MG63 (cell line): ENCODE data around the gene VPS25. TPM values are rescaled to one million over a fixed set of nuclear protein-coding genes. Genes with fewer than 3 reads are reported as not detected.

ENCODE experiments used
- DNase-seq: peaks from one replicate; pipeline ENCODE4 v3.0.0-alpha.2; 2020
- H3K27me3 ChIP-seq: fragments of 250-450 bp; sonication (Bioruptor Pico); 2 replicates; pipeline ENCODE4 v1.5.1; 2020; ENCODE audit warnings: mild to moderate bottlenecking, moderate library complexity
- H3K36me3 ChIP-seq: fragments of 250-450 bp; sonication (Bioruptor Pico); 2 replicates; pipeline ENCODE4 v1.5.1; 2020; ENCODE audit warnings: mild to moderate bottlenecking, moderate library complexity
- H3K4me3 ChIP-seq: fragments of 250-450 bp; sonication (Bioruptor Pico); 2 replicates; pipeline ENCODE4 v1.5.1; 2020; ENCODE audit warnings: mild to moderate bottlenecking, moderate library complexity
- H3K9me3 ChIP-seq: fragments of 250-450 bp; sonication (Bioruptor Pico); 2 replicates; pipeline ENCODE4 v1.5.1; 2020; ENCODE audit warnings: mild to moderate bottlenecking, moderate library complexity
- total RNA-seq: library from RNA; depleted of rRNA; stranded (reverse); fragments of >200 nt; shearing (Covaris generic); gene quantifications from 2 replicates; pipeline ENCODE4 v1.2.3, GENCODE V29; 2014; ENCODE audit warnings: low replicate concordance; rRNA removed

VPS25 gene
- total RNA-seq, 1 experiment from 2014 or later = 99.1 TPM

DNA sequence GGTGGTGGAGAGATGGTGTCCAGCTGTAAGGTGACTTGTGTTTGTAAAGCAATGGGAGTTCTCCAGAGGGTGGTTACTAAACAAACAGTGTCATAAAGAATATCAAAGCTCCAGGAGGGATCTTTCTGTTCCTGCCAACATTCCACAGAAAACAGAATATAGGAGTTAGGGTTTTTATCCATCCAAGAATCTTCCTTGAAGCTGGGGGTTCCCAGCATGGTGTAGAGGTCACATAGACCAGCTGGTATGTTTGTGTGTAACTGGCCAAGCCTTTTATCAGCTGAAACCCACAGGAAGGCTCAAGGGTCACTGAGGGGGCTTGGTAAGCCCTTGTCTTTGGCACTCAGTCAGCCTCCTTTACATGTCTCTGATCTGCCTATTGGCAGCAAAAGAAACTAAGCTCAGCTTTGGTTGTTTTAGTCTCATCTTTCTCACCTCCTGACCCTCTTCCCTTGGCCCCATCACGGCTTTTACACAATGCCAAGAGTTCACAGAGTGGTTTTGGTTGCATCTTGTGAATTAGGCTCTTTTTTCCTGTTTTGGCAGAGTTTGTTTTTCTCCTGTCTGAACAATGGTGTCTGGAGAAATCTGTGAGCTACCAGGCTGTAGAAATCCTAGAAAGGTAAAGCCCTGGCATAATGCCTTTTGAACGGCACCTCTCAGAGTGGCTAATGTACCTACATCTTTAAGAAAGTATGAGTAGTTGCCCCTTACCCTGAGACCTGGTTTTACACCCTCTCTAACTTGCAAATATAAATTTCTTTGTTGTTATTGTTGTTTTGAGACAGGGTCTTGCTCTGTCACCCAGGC is 30.0 kb downstream of the VPS25 start:
- H3K9me3 ChIP-seq = no peaks in the 10 kb centered on the region
- H3K36me3 ChIP-seq = no peaks in the 10 kb centered on the region; the same call in 1 of the 2 replicates
- DNase-seq = peak; percentile 78
- 0 out of 2 replicates have a peak, but pooled peaks cover 3% of the 10 kb centered on the region for H3K27me3 ChIP-seq
- no peak overlapping the region for H3K4me3 ChIP-seq

DNA sequence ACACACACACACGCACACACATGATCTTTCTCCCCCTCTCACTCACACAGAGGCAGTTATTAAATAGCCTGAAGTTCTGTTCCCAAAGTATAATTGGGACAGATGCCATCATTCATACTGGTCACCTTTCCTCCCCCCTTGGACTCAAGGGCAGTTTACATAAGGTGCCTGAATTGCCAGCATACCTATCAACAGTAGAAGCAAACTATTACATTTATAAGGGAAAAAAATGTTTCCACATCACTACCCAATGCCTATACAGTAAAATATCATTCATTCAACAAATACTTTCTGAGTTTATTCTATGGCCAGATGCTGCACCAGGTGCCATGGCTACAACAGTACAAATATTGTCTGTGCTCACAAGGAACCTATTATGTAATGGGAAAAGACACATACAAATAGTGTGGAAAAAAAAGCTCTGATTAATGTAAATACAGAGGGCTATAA is 31.7 kb downstream of the VPS25 start:
- DNase-seq = no peak
- Histone ChIP-seq H3K36me3 (0 out of 2 replicates have a peak, but pooled peaks cover 6% of the 10 kb centered on the region), H3K4me3 (no peak overlapping the region), H3K27me3 (0 out of 2 replicates have a peak, but pooled peaks cover 3% of the 10 kb centered on the region), H3K9me3 (no peaks in the 10 kb centered on the region)

DNA sequence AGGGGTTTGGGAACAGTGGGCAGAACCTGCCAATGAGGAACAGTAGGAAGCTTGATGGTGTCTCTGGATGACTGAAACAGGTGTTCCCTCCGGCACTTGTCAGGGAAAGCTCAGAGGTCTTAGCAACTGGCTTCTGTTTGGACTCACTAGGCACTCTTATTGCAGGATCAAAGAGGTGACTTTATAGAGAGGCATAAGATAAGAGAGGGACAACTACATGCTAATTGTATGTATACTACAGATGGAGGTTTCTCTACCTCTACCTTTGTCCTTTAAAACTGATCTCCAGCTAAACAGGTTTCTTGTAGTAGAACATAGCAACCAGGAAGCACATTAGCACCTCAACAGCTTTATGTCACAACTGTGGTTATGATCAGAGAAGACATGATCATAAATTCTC is 33.0 kb downstream of the VPS25 start:
- Histone ChIP-seq H3K4me3 (no peak overlapping the region), H3K36me3 (peaks cover 10% of the 10 kb centered on the region), H3K9me3 (no peaks in the 10 kb centered on the region), H3K27me3 (0 out of 2 replicates have a peak, but pooled peaks cover 3% of the 10 kb centered on the region)
- DNase-seq = no peak

DNA sequence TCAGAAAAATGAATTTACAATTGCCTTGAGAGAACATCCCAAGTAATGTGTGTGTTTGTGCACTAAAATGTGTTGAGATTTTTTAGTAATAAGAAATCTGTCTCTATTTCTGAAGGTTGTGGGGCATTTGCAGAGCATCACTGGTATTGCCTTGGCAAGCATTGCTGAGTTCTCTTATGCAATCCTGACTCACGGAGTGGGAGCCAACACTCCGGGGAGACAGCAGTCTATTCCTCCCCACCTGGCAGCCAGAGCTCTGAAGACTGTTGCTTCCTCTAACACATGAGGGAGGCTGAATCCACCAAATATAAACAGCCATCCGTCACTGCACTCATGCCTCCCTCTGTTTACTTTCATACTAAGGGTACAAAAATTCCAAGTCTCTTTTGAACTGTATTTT is 36.0 kb downstream of the VPS25 start:
- Histone ChIP-seq H3K4me3 (no peak overlapping the region), H3K27me3 (no peaks in the 10 kb centered on the region), H3K36me3 (peaks cover 28% of the 10 kb centered on the region), H3K9me3 (no peaks in the 10 kb centered on the region)
- DNase-seq = peak; percentile 95

DNA sequence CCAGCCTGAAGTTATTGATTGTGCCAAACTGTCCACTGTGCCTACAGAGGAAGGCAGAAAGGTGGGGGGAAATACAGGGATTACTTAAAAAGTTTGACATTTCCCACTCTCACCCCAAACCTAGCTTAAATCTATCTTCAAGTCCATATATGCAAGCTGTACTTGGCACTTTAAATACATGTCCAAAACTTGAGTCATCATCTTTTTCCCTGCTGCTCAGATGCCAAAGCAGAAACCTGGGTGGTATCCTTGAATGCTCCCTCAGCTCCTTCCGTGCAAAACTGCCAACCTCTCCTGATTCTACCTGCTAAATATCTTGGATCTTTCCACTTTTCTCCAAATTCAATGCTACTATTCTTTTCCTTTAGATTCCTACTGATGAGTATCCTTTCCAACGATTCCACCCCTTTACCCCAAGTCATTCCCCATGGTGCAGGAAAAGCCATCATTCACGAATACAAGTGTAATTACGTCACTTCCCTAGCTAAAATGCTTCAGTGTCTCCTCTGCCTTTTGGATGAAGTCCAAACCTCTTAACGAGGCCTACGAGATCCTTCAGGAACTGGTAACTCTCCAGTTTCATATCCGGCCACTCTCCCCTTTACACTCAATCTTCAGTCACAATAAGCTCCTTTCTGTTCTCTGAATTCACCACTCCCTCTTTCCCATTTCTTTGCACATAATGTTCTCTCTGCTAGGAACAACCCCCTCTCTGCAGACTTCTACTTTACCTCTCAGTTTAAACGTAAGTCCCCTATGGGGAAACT is 41.6 kb downstream of the VPS25 start:
- no peaks in the 10 kb centered on the region for H3K27me3 ChIP-seq
- no peaks in the 10 kb centered on the region for H3K9me3 ChIP-seq
- DNase-seq = peak; percentile 4
- H3K36me3 ChIP-seq = peaks cover 72% of the 10 kb centered on the region
- no peak overlapping the region for H3K4me3 ChIP-seq

DNA sequence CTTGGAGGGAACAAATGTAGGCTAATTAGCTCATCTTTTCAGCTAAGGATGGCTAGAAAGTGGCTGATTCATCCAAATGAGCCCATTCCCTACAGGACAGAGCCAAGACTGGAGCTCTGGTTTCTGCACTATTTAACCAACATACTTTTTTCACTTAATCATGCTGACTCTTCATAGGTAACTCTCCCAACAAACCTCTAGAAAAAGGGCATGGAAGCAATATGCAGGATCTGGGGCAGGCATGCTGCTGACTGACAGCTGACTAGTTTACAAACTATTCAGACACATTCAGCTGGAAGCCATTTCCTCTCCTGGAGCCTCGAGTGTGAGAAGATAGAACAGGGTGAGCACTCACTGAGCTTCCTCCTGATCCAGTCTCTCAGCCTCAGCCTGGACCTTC is 44.6 kb downstream of the VPS25 start:
- no peak for DNase-seq
- H3K36me3 ChIP-seq = peaks cover 87% of the 10 kb centered on the region

DNA sequence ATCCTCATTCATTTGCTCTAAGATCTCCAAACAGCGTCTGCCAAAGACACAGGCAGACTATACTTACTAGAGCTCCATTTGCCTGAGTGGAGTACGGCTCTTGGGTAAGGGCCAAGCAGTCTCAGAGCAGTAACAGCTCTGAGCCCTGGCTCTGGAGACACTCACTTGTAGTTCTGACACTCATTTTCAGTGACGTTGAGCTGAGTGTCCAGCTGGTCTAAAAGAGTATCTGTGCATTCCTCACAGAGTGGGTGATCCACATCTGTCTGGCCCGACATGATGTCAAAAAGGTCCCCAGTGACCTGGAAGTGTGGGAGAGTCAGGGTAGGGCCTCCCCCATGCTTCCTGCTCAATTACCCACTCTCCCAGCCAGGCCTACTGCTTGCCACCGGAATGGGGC is 45.1 kb downstream of the VPS25 start:
- DNase-seq = no peak
- Histone ChIP-seq H3K27me3 (no peaks in the 10 kb centered on the region), H3K9me3 (no peaks in the 10 kb centered on the region), H3K36me3 (peaks cover 84% of the 10 kb centered on the region), H3K4me3 (no peak overlapping the region)

More for the DNA sequence above, 44.6 kb downstream of the VPS25 start:
- H3K4me3 ChIP-seq = no peak overlapping the region
- no peaks in the 10 kb centered on the region for H3K9me3 ChIP-seq
- H3K27me3 ChIP-seq = no peaks in the 10 kb centered on the region

DNA sequence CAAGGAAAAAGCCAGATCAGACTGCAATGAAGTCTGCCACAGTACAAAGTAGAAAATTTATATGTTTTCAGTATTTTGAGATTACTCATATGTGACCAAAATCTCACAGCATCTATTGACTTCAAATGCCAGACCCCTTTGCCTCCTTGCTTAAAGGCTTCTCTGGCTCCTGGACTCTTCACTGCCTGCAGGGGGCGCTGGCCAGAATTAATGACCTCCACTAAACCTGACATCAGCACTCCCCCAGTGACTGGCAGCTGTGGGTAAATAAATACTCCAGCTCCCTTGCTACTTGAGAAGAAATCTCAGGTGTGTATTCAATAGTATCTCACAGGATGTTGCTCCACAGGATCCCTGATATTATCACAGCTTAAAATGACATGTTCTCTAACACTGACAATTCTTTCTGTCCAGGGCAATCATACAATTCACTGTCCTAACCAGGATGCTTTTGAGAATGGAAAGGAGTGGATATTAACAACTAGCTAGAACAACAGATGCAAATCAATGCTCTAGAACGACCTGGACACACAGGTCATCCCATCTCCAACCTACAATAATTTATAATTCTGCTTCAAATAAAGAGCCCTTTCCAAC is 46.8 kb downstream of the VPS25 start:
- DNase-seq = peak; percentile 66
- H3K4me3 ChIP-seq = no peak overlapping the region
- no peaks in the 10 kb centered on the region for H3K9me3 ChIP-seq
- H3K27me3 ChIP-seq = no peaks in the 10 kb centered on the region
- peaks cover 71% of the 10 kb centered on the region for H3K36me3 ChIP-seq

DNA sequence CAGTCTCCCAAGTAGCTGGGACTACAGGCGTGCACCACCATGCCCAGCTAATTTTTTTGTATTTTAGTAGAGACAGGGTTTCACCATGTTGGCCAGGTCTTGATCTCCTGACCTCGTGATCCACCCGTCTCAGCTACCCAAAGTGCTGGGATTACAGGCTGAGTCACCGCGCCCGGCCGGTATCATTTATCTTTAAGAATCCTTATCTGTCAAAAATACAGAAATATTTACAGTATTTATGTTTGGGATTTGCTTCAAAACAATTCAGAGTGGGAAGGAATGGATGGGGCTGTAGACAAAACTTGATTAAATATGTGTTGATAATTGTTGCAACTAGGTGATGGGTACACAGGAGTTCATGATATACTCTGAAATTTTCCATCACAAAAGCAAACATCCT is 47.9 kb downstream of the VPS25 start:
- no peak for DNase-seq
- Histone ChIP-seq H3K27me3 (no peaks in the 10 kb centered on the region), H3K4me3 (no peak overlapping the region), H3K9me3 (no peaks in the 10 kb centered on the region), H3K36me3 (peaks cover 61% of the 10 kb centered on the region)

DNA sequence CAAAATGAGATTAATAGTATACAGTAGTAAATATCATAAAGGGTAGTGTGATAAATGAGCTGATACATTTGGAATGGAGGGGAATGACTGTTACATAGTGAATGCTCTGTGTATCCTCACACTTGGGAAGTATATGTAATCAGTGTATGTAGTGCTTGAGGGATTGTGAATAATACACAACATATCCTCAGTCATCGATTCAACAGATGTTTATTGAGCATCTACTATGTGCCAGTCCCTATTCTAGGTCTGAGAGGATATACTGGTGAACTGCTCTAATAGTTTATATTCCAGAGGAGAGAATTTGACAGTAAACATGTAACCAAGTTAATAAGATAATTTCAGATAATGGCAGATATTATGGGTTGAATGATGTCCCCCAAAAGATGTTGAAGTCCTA is 54.2 kb downstream of the VPS25 start:
- Histone ChIP-seq H3K4me3 (no peak overlapping the region), H3K36me3 (peaks cover under 1% of the 10 kb centered on the region), H3K27me3 (no peaks in the 10 kb centered on the region), H3K9me3 (no peaks in the 10 kb centered on the region)
- no peak for DNase-seq

Other genes starting within 250 kb of the VPS25 start
- 18.5 and 46.4 TPM in 2 replicates for gene NAGLU, start 237.2 kb upstream of the VPS25 start, total RNA-seq
- 0.59 and 2.8 TPM in 2 replicates for gene HSD17B1, start 220.5 kb upstream of the VPS25 start, total RNA-seq
- 7.7 and 12.4 TPM in 2 replicates for gene COASY, start 211.3 kb upstream of the VPS25 start, total RNA-seq
- 19.8 and 40.0 TPM in 2 replicates for gene MLX, start 206.3 kb upstream of the VPS25 start, total RNA-seq
- 5.6 and 29.6 TPM in 2 replicates for gene PSMC3IP, start 195.7 kb upstream of the VPS25 start, total RNA-seq
- gene RETREG3, start 164.1 kb upstream of the VPS25 start, total RNA-seq = 46.0 and 47.2 TPM in 2 replicates
- 65.4 and 69.8 TPM in 2 replicates for gene TUBG1, start 163.8 kb upstream of the VPS25 start, total RNA-seq
- gene TUBG2, start 114.2 kb upstream of the VPS25 start, total RNA-seq = 1.4 and 4.0 TPM in 2 replicates
- 16.5 and 54.1 TPM in 2 replicates for gene PLEKHH3, start 96.5 kb upstream of the VPS25 start, total RNA-seq
- 5.7 TPM in 1 of 2 replicates, not detected in the other for gene CCR10, start 91.6 kb upstream of the VPS25 start, total RNA-seq
- gene CNTNAP1, start 90.9 kb upstream of the VPS25 start, total RNA-seq = 9.2 and 9.3 TPM in 2 replicates
- gene EZH1, start 28.4 kb upstream of the VPS25 start, total RNA-seq = 8.4 and 20.0 TPM in 2 replicates
- not detected in 2 replicates for gene RAMP2, start 12.2 kb upstream of the VPS25 start, total RNA-seq
- gene WNK4, start 7.2 kb downstream of the VPS25 start, total RNA-seq = not detected in 2 replicates
- gene COA3, start 25.3 kb downstream of the VPS25 start, total RNA-seq = 65.1 and 90.5 TPM in 2 replicates
- not detected in 2 replicates for gene CNTD1, start 25.4 kb downstream of the VPS25 start, total RNA-seq
- 85.0 and 209 TPM in 2 replicates for gene BECN1, start 50.8 kb downstream of the VPS25 start, total RNA-seq
- gene PSME3, start 59.9 kb downstream of the VPS25 start, total RNA-seq = 72.7 and 82.0 TPM in 2 replicates
- 0.36 TPM in 1 of 2 replicates, not detected in the other for gene AOC2, start 71.1 kb downstream of the VPS25 start, total RNA-seq
- gene AOC3, start 77.8 kb downstream of the VPS25 start, total RNA-seq = 0.10 and 0.86 TPM in 2 replicates
- not detected in 2 replicates for gene G6PC1, start 127.3 kb downstream of the VPS25 start, total RNA-seq
- gene AARSD1, start 191.0 kb downstream of the VPS25 start, total RNA-seq = 41.7 and 47.0 TPM in 2 replicates
- not detected in 2 replicates for gene PTGES3L, start 206.6 kb downstream of the VPS25 start, total RNA-seq
- gene RUNDC1, start 207.1 kb downstream of the VPS25 start, total RNA-seq = 3.8 and 5.1 TPM in 2 replicates
- gene RPL27, start 225.0 kb downstream of the VPS25 start, total RNA-seq = 2,193 and 2,673 TPM in 2 replicates
- 10.7 and 26.8 TPM in 2 replicates for gene IFI35, start 233.3 kb downstream of the VPS25 start, total RNA-seq
- gene VAT1, start 248.9 kb downstream of the VPS25 start, total RNA-seq = 181 and 263 TPM in 2 replicates